ENCODE measurements around the gene CAV1.

DNA sequence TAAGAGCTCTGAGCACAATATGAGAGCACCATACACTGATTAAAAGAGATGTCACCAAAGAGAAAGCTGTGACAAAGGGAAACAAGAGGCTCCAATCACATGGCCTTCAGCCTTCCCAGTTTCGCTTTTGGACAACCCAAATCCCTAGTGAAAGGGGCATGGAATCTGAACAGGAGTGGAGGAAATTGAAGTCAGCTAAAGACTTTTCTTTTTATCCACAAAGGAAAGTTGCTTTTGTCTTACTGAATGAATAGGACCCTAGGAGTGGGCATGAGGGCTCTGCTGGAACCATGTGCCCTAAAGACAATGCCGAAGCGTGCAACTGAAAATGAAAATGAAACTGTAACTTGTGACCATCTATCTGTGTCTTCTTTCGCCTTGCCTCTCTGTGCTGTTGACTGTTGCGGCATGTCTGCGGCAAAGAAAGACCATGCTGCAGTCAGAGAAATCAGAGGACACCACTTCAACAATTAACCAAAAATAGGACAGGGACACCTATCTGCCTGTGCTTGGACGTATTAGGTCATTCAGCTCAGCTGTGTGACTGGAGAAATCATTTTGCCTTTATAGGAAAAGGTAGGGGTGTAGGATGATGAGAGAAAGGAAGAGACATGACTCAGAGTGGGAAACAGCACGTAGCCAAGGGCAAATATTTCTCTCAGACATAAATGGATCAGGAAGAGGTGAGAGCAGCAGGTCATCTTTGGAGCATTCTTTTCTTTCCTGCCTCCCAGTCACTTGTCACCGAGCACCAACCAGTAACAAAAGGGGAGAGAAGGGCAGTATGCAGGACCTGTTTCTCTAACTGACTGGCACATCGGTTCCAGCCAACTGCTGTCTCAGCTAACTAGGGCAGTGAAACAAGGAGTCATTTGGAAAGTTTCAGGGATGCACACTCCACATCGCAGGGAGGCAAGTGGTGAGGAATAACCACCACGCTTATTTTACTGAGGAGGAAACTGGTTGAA, 13.0 kb upstream of the CAV1 start:
- TF ChIP-seq POLR2A (IDR thresholded peaks at IDR 0.05): no peak
- TF ChIP-seq, protein P1, sequence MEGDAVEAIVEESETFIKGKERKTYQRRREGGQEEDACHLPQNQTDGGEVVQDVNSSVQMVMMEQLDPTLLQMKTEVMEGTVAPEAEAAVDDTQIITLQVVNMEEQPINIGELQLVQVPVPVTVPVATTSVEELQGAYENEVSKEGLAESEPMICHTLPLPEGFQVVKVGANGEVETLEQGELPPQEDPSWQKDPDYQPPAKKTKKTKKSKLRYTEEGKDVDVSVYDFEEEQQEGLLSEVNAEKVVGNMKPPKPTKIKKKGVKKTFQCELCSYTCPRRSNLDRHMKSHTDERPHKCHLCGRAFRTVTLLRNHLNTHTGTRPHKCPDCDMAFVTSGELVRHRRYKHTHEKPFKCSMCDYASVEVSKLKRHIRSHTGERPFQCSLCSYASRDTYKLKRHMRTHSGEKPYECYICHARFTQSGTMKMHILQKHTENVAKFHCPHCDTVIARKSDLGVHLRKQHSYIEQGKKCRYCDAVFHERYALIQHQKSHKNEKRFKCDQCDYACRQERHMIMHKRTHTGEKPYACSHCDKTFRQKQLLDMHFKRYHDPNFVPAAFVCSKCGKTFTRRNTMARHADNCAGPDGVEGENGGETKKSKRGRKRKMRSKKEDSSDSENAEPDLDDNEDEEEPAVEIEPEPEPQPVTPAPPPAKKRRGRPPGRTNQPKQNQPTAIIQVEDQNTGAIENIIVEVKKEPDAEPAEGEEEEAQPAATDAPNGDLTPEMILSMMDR (IDR thresholded peaks at IDR 0.05): no peak
